Measurements from ENCODE around the gene GRAP2.

GRAP2 gene

DNA sequence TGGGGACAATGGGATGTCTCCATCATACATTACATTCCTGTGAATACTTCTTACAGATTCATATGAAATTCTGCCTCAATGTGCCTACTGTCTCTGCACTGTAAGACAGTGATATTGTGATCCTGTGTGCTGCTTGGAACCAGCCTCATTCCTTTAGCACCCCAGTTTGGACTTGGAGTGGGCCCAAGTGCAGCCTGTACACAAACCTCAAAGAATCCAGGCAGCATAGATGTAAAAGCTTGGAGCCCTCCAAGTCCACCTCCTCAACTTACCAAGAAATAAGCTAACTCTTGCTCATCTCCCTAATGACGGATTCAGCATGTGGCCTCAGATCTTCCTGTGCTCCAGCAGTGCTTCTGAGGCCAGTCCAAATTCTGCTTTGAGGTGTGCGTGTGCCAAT, 24.4 kb downstream of the GRAP2 start:
- DNase-seq (ENCODE audit: low read depth in 2 of 2), result no peak

DNA sequence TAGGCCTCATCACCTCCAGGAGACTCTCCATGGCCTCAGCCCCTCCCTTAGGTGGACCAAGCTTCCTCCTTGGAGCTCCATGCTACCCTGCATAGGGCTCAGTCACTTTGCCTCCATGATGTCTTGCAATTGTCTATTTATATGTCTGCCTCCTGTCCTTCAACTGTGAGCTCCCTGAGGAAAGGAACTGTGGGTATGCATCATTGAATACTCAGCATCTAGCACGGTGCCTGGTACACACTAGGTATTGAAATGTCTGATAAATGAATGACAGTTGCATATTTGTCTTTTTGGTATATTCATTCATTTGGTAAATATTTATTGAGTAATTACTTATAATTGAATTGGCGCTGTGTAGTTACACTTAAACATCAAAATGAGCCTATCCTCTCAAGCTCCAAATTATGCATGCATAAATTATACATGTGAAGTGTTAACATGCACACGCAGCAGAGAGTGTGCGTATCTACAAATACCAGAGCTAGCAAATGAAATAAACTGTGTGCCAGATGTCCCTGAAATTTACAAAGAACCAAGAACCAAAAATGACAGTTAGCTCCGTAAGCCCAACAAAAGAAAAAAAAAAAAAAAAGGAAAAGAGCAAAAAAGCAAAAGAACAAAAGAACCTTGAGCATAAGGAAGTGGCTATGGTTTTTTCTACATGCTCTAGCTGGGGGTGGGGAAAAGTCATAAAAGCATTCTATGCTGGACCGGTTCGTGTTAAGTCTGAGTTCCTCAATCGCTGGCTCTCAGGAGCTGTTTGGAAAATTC, 25.2 kb downstream of the GRAP2 start:
- no peak for DNase-seq (ENCODE audit: low read depth in 2 of 2)

DNA sequence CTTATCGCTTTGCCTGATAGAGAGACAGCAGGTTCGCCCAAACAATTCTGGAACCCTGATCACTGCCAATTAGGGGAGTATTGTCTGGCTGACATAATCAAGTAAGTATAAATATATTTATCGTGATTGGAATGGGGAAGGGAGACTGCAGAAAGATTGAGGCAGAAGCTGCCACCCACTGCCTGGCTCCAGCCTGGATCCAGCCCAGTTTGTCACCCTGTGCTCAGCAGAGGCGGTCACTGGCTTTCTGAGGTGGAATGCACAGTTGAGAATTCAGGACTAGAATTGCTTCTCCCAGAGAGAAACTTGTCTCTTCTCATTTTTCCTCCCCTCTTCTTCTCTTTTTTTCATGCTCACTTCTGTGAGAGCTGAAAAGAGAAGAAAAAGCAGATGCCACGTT, 25.9 kb downstream of the GRAP2 start:
- no peak for DNase-seq (ENCODE audit: low read depth in 2 of 2)

DNA sequence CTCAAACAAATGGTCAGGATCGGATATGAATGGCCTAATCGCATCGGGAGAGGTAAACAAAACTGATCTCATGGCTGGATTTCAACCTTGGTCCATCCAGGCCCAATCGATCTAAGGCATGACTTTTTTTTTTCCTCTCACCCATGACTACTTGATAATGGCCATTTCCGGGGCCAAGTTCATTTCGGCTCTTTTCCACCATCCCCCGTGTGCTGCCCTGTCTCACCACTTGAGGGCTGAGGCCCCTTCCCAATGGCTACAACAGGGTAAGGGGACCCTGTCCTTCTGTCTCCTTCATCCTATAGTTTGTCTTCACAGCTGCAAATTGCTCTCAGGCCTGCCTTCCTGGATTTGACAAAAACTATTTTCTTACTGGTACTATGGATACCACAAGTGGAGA, 26.7 kb downstream of the GRAP2 start:
- DNase-seq (ENCODE audit: low read depth in 2 of 2), result peak in 1 of 2 donors; percentile 38

DNA sequence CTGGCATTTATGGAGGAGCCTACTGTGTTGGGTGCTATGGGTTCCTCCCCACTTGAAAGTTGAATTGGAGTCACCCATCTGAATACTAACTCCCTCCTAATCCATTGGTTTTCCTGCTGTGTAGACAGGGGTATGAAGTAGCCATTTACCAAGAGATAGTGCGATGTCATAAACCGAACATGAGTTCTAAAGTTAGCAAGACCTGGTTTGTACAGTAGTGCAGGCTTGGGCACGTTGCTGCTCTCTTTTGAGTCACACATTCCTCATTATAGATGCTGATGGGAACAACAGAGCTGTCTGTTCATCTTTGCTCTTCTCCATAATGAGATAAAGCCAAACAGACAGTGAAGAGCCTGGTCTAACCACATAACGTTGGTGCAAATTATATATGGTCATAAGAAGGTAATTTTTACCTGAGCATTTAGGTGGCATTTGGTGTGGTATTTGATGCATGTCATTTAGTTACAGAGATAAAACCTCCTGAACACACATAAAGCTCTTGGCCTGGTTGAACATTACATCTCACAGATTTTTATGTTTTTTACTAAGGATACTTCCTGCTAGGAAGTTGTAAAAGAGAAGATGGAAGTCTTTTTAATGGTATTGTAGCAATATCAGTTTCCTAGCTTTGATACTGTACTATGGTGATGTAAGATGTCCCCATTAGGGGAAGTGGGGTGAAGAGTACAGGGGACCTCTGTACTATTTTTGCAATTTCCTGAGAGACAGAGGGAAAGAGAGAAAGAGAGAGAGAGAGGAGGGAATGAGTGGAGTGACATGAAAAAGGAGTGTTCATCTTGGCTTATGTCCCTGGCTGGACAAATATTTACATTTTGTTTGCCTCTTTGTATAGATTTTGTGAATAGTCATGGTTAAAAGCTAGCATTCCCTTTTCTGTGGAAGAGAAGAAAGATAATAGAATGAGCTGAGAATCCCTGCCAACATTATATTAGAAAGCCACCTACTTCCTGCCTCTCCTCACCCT, 27.9 kb downstream of the GRAP2 start:
- no peak for DNase-seq (ENCODE audit: low read depth in 2 of 2)

DNA sequence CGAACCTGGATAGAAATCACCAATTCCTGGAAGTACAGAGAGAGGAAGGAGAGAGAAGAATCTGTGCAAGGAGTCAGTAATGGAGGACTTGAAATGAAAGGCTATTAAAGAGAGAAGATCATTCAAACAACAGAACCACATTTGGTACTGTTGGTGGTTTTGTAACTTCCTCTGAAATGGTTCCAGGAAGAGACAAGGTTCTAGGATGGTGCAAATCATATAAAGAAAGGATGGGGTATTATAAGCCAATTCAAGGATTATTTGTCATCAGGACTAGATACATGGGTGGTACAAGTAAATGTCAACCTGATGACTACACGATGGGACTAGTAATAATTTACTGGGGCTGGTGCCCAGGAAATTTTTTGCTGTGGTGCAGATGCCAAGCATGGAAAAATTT, 30.4 kb downstream of the GRAP2 start:
- DNase-seq (ENCODE audit: low read depth in 2 of 2), result no peak

DNA sequence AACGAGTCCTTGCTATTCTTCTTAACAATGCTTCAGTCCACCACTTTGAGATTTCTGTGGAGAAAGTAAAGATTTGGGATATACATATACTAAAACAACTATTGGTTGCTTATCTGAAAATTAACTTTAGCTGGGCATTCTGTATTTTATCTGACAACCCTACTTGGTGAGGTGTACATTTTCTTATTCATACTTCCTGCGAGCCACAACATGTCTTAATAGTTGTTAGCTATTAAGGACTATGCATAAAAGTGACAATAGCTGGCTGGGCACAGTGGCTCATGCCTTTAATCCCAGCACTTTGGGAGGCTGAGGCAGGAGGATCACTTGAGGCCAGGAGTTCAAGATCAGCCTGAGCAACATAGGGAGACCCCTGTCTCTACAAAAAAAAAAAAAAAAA, 31.3 kb downstream of the GRAP2 start:
- no peak for DNase-seq (ENCODE audit: low read depth in 2 of 2)

DNA sequence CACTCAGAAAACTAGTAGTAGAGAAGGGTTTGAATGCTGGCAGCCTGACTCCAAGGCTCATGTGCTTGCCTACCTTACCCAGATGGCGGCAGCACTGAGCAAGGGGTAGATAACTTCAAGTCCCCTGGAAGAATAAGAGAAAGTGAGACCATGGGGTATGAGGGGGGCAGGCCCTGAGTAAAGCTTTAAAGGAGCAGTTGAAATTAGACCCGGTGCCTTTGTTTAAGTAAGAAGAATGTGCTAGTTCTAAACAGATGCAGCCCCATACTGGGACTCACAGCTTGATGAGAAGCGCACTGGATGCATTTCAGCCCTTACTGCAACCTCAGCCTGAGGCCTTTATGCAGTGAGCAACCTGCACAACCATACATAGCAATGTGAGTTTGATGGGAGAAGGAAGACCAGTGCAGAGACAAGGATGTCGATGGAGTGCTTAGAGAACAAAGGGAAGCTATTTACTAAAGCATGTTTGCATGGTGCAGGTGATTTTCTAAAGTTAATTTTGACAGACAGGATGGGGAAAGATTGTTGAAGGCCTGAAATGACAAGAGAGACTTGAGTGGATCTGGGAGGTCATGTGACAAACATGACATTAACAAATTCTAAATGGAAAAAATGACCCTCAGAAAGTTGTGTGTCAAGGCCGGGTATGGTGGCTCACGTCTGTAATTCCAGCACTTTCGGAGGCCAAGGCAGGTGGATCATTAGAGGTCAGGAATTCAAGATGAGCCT, 32.2 kb downstream of the GRAP2 start:
- peak in 1 of 2 donors; percentile 64 for DNase-seq (ENCODE audit: low read depth in 2 of 2)

DNA sequence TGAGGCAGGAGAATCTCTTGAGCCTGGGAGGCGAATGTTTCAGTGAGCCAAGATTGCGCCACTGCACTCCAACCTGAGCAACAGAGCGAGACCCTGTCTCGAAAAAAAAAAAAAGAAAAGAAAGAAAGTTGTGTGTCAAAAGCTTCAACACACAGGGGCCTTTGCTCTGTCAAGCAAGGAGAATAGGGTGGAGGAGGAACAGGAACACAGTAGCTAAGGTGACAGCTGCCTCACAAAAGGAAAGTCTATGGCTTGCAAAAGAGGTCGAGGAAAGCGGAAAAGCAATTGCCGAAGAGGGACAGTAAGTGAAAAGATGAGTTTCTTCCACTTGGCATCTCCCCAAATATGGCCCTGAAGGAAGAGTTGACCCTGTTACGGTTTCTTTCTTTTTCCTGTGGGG, 32.9 kb downstream of the GRAP2 start:
- no peak for DNase-seq (ENCODE audit: low read depth in 2 of 2)

DNA sequence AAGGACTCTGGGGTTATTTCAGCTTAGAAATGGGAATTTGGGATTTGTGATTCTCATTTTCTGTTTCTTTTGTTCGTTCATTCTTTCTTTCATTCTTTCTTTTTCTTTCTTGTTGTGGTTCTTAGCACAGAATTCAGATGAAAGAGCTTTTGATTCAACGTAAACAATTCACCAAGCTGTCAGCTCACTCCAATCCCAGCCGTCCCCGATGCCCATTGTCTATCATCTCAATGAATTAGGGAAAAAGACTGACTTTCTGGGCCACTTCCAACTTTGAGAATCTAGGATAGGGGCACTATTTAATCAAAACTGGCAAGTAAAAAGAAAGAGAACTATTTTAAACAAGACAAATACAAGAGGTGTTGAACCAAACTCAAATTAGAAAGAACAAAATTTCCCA, 34.2 kb downstream of the GRAP2 start:
- DNase-seq (ENCODE audit: low read depth in 2 of 2), result no peak

DNA sequence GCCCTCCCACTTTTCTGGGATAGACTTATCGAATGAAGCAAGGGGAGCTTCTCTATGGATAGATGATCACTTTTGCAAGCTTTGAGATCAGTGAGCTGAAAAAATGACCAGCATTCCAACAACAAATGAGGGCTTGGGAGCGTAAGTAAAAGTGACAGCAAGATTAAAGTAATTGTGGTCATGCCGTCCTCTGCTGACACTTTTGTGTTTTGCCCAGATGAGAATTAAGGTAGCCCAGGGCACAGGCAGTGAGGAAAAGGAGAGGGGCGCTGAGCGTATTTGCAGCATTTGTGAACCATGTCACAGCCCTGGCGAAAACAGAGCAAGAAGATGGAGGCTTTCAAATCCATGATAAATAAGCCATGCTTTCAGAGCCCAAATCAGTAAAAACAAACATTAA, 34.7 kb downstream of the GRAP2 start:
- no peak for DNase-seq (ENCODE audit: low read depth in 2 of 2)

DNA sequence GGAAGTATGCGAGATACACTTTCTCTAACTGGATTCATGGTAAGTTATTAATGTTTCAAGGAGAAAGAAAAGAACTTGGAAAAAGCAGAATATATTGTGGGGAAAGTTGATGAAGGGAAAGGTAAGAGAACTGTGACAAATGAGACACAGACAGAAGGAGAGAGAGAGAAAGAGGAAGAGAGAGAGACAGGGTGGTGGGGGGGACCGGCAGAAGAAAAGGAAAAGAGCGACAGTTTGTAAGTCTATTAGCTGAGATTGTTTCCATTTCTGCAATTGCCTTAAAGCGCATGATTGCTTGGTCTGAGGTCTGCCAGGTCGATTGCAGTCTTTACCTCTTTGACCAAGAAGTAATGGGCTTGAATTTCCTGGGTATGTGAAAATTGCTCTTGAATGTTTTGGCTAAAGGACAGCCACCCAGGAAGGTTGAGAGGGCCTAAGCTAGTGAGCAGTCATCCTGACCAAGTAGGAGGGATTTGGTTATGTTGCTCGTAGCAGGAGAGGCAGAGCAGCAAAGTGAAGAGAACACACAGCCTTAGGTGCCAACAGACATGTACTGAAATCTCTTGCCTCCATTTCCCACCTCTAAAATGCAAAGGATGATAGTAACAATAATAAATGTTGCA, 35.8 kb downstream of the GRAP2 start:
- DNase-seq (ENCODE audit: low read depth in 2 of 2), result no peak

DNA sequence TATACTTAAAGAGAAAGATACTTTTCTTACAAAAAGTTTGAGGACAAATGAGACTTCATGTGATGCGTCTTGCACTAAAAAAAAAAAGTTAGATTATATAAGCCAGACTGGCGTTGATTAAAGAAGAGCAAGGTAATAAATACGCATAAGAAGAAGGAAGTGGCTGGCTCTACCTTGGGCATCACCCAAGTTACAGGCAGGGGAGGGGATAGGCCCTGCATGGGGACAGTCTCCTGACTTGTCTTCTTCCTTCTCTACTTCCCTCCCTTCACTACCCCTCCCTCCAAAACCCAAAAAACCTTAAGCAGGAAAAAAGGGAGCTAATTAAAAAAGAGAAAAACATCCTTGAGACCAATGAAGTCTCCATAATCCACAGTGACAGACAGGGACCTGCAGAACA, 37.0 kb downstream of the GRAP2 start:
- no peak for DNase-seq (ENCODE audit: low read depth in 2 of 2)

DNA sequence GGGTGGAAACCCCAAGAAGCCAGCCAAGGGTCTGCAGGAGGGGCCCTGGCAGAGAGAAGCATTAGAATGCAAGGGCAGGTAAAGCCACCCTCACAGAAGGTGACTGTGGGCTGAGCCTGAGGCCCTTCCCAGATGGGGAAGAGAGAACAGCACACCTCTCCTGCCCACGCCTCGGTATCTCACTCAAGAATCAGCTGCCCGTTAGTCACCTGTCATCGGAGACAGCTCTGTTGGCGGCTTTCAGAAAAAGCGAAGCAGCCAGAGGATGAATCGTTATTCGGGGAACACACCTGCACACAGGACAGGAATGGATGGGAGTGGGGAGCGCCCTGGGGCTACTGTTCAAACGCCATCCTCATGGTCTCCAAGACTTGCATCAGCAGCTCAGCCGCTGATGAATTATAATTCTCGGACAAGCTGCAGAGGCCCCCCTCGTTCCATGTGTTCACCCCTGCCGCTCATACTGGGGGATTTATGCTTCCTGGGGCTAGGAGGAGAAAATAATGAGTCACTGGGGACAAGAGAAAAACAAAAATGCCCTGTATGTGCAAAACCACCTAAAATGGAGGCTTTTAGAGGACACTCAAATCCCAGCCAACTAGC, 37.7 kb downstream of the GRAP2 start:
- DNase-seq (ENCODE audit: low read depth in 2 of 2), result peak; percentile 45 to 47

DNA sequence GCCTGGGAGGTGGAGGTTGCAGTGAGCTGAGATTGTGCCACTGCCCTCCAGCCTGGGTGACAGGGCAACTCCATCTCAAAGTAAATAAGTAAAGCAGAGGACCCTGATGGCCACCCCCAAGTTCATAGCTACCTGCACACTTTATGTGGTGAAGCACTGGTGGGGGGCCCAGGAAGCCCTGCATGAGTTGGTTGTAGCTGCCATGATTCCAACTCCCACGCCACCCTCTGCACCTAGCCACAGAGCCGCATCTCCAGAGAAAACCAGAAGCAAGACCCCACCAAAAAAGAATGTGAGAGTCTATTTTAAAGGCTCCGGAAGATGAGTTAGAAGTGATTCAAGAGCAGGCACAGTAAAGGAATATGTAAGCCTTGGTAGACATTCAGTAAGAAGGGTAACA, 38.9 kb downstream of the GRAP2 start:
- DNase-seq (ENCODE audit: low read depth in 2 of 2), result no peak

DNA sequence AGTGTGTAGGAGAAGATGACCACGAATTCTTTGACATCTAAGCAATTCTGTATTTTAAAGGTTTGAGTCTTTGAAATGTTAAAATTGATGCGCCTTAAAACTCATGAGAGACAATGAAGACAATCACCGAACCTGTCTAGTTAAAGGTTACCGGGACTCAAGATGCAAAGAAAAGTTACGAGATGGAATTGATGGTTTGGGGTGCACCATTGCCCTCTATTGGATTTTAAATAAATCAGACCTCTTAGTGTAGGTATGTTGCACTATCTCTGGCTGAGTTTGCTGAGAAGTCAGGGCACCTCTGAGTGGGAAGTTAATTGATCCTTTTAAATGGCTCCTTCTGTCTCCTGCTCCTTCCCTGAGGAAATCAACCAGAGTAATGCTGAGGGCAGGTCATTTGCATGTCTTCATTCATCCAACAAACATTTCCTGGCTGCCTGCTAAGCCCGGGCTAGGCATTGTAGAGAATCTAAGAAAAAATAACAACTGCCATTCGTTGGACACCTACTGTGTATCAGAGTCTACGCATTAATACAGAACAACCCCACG, 39.9 kb downstream of the GRAP2 start:
- DNase-seq (ENCODE audit: low read depth in 2 of 2), result no peak

DNA sequence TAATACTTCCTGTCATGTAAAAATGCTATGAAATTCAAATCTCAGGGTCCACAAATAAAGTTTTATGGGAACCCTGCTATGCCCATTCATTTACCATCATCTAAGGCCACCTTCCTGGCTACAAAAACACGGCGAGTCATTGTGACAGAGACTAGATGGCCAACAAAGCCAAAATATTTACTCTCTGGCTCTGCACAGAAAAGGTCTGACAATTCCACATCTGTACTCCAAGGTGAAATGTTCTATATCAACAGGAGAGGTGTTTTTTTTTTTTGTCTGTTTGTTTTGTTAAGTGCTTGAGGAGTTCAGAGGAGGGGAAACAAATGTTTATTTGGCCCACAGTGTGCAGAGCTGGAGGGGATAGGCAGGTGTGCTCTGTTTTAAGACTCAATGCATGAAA, 40.7 kb downstream of the GRAP2 start:
- DNase-seq (ENCODE audit: low read depth in 2 of 2), result no peak

DNA sequence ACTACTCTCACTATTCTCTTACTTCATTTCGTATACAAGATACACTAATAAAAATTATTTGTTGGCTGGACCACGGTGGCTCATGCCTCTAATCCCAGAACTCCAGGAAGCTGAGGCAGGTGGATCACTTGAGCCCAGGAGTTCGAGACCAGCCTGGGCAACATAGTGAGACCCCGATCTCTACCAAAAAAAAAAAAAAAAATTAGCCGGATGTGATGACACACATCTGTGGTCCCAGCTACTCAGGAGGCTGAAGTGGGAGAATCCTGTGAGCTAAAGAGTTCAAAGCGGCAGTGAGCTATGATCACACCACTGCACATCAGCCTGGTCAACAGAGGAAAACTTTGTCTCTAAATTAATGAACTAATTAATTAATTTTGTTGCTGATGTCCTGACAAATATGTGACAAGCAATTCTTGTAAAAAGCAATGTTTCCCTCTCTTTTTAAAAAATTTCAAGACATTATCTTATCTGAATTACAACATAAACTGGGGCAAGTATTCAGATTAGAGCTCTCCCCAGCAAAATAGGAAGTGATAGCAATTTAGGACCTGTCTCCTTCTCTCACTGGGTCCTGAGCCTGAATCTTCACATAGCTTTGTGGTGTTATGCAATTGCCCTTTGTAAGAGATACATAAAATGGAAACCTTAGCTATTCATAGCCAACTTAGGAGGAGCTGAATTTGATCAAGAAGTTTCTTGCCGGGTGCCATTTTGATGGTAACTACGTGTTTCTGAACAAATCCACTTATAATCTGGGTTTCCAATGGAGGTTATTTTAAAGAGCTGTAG, 41.8 kb downstream of the GRAP2 start:
- DNase-seq (ENCODE audit: low read depth in 2 of 2), result no peak

DNA sequence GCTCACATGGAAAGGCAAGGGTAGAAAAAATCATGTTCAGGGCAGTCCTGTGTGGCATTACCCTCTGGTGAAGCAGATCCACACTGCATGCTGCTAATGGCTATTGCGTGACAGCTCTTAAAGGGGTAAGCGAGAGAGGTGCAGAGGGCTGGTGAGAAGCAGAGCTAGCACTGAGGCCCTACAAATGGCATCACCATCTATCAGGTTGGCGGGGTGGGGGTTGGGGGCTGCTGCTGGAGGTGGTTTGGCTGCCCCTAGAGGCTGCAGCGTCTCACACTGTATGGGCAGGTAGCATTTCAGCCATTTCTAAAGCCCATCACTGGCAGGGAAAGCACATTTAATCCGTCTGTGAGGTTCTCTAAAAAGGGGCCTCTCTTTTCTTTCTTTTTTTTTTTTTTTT, 42.5 kb downstream of the GRAP2 start:
- DNase-seq (ENCODE audit: low read depth in 2 of 2), result no peak
